Gastroesophageal sphincter (tissue), 2 donors: ENCODE measurements around the gene IFIT1.

Experiments
- EP300 ChIP-seq: sonication (generic); formaldehyde crosslinking; IDR thresholded peaks from one replicate; pipeline ENCODE4 v1.6.1; 2017; ENCODE audit warnings: antibody characterized with exemption, mild to moderate bottlenecking
- POLR2A ChIP-seq, 2 donors: fragments of 450-650 bp; IDR thresholded peaks; one replicate each; pipeline ENCODE4 v1.6.1; 2017; ENCODE audit warnings: antibody characterized with exemption in 2 of 2, mild to moderate bottlenecking in 2 of 2, moderate library complexity in 1 of 2
- POLR2AphosphoS5 ChIP-seq: sonication (generic); formaldehyde crosslinking; IDR thresholded peaks from one replicate; pipeline ENCODE4 v1.6.1; 2017; ENCODE audit warnings: antibody characterized with exemption

DNA sequence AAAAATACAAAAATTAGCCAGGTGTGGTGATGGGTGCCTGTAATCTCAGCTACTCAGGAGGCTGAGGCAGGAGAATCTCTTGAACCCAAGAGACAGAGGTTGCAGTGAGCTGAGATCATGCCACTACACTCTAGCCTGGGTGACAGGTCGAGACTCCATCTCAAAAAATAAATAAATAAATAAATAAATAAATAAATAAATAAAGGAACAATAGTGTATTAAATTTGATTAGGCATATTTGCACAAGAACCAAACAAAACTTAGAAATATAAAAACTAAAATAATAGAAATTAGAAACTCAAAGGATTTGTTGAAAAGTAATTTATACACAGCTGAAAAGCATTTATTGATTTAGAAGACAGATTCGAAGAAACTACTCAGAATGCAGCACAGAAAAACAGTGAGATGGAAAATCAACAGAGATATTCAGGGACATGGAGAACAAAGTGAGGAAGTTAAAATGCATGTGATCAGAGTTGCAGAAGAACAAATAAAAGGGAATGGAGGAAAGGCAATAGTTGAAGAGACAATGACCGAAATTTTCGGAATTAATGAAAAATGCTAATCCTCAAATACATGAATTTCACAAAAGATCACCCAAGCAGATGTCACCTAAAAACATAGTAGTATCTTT is 46.9 kb upstream of the IFIT1 start:
- TF ChIP-seq POLR2AphosphoS5, result no peak
- TF ChIP-seq POLR2A (IDR thresholded peaks at IDR 0.05), result no peak
- no peak for TF ChIP-seq EP300
